ENCODE measurements around the gene HOXA7. TPM values are rescaled to one million over a fixed set of nuclear protein-coding genes. Genes with fewer than 3 reads are reported as not detected.

The HOXA7 gene
- total and polyA plus RNA-seq, 2 donors (not counting 3 experiments of a cell fraction or from before 2014, with no cell fraction given) = 18.1 to 18.5 TPM

DNA sequence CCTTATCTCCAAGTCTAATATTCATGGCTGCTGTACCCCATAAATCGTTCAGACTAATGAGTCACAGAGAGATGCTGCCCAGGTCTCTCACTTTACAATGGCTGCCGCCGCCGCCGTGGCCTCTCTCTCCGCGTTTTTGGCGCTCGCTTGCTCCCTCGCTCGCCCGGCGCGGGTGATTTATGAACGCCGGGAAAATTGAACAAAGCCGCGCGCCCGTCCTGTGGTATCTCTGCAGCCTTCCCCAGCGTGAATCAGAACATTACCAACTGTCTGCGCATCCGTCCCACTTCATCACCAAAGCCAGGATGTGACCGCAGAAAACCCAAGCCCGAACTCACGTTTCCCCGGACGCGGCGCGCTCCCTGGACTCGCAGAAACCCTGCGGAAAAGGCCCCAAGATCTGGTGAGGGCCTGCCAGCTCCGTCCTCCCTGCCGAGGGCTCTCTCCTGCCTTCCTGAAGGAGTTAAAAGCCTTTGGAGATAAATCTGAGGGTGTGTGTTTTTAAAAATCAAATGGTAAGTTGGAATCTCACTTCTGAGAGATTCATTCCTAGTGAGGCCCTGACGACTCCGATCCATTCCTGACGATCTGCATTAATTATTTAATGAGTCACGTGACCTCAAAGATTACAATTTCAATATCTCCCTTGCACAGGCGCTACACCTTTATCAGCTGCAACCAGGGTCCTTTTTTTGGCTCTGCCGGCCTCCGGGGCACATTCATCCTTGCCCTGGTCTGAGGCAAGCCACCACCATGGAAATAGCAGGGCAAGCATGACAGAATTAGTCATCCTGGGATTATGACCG, 32.2 kb downstream of the HOXA7 start:
- H3K4me2 ChIP-seq (ENCODE audit: insufficient read depth, low read length) = peak overlapping the region; percentile 92
- dilution Hi-C loops (cut with MboI; ENCODE audit: extremely low pct_ligation_motif_present, low sequenced_read_pairs) = no loop called here
- no TSS peak for BruUV-seq (replicated peaks)
- CTCF ChIA-PET = interaction anchor here (0.9 to 1.4 kb wide), 2 partner anchors 9 to 27 kb away, joined by 3 read pairs; no protein-coding TSS in a partner anchor
- FAIRE-seq = peak; percentile 91
- H3K27me3 ChIP-seq (ENCODE audit: control insufficient read depth in 2 of 2, insufficient read depth in 2 of 2, low read length in 2 of 2) = no peaks in the 10 kb centered on the region
- H3K79me2 ChIP-seq (ENCODE audit: control insufficient read depth, insufficient read depth, low read length) = peaks cover 68% of the 10 kb centered on the region
- DNase-seq (ENCODE audit: low read depth, low spot score) = peak; percentile 58
- H4K20me1 ChIP-seq (replicated peaks; ENCODE audit: control insufficient read depth, extremely low read depth, insufficient read depth, low read length) = no peaks in the 10 kb centered on the region
- intact Hi-C loops (cut with micrococcal nuclease) = loop anchor here (1.0 kb wide), 1 partner anchor 9 kb away; no protein-coding TSS in a partner anchor
- peaks cover 0 to 11% of the 10 kb centered on the region in 2 experiments for H3K36me3 ChIP-seq (ENCODE audit: control insufficient read depth in 2 of 2, extremely low read depth in 1 of 2, insufficient read depth in 2 of 2, low read length in 2 of 2)
- peak overlapping the region; percentile 81 for H3K9ac ChIP-seq (replicated peaks; ENCODE audit: extremely low read depth, insufficient read depth, low read length)
- H3K27ac ChIP-seq (ENCODE audit: insufficient read depth, low read depth, low read length) = peak overlapping the region; percentile 96
- no peaks in the 10 kb centered on the region for H3K9me3 ChIP-seq (replicated peaks; ENCODE audit: control insufficient read depth, insufficient read depth, low read length)
- peak overlapping the region in 1 of 3 experiments; percentile 36 for H3K4me3 ChIP-seq (replicated peaks in 1 of 3; ENCODE audit: insufficient read depth in 1 of 3, low read depth in 1 of 3, low read length in 3 of 3)
- no peak overlapping the region for H2AFZ ChIP-seq (ENCODE audit: low read depth, low read length)
- TF ChIP-seq FOS (IDR thresholded peaks at IDR 0.05; ENCODE audit: borderline replicate concordance, insufficient read depth, low read length) = peak; percentile 66
- no peak for TF ChIP-seq POLR2A (IDR thresholded peaks at IDR 0.05; ENCODE audit: low read depth, low read length)
- TF ChIP-seq GATA2 (IDR thresholded peaks at IDR 0.05; ENCODE audit: insufficient read depth, insufficient read length, low read depth, low read length) = peak; percentile 71
- peaks cover 75% of the 10 kb centered on the region for H3K4me1 ChIP-seq (ENCODE audit: control insufficient read depth, extremely low read depth, insufficient read depth, low read length)
- no peaks in the 10 kb centered on the region for H3K9me1 ChIP-seq (replicated peaks; ENCODE audit: control insufficient read depth, extremely low read depth, insufficient read depth, low read length)
- POLR2A ChIA-PET = interaction anchor here (0.8 kb wide), 1 partner anchor 55 kb away, joined by 6 read pairs; no protein-coding TSS in a partner anchor

GRCh38 chr7:27123477-27124053, 32.9 kb downstream of the HOXA7 start:
- POLR2A ChIA-PET = no interaction called here
- H3K9me3 ChIP-seq (replicated peaks; ENCODE audit: control insufficient read depth, insufficient read depth, low read length) = no peaks in the 10 kb centered on the region
- peak overlapping the region in 1 of 3 experiments; percentile 68 for H3K4me3 ChIP-seq (replicated peaks in 1 of 3; ENCODE audit: insufficient read depth in 1 of 3, low read depth in 1 of 3, low read length in 3 of 3)
- peak; percentile 50 for TF ChIP-seq POLR2A (IDR thresholded peaks at IDR 0.05; ENCODE audit: low read depth, low read length)
- no peak for TF ChIP-seq MYC (IDR thresholded peaks at IDR 0.05; ENCODE audit: low read depth, low read length)
- peaks cover 0 to 4% of the 10 kb centered on the region in 2 experiments for H3K36me3 ChIP-seq (ENCODE audit: control insufficient read depth in 2 of 2, extremely low read depth in 1 of 2, insufficient read depth in 2 of 2, low read length in 2 of 2)
- H4K20me1 ChIP-seq (replicated peaks; ENCODE audit: control insufficient read depth, extremely low read depth, insufficient read depth, low read length) = no peaks in the 10 kb centered on the region
- no peaks in the 10 kb centered on the region for H3K9me1 ChIP-seq (replicated peaks; ENCODE audit: control insufficient read depth, extremely low read depth, insufficient read depth, low read length)
- H3K27ac ChIP-seq (ENCODE audit: insufficient read depth, low read depth, low read length) = peak overlapping the region; percentile 96
- intact Hi-C loops (cut with micrococcal nuclease) = loop anchor here (1.0 kb wide), 1 partner anchor 8 kb away; no protein-coding TSS in a partner anchor
- peaks cover 68% of the 10 kb centered on the region for H3K79me2 ChIP-seq (ENCODE audit: control insufficient read depth, insufficient read depth, low read length)
- H3K4me1 ChIP-seq (ENCODE audit: control insufficient read depth, extremely low read depth, insufficient read depth, low read length) = peaks cover 80% of the 10 kb centered on the region
- dilution Hi-C loops (cut with MboI; ENCODE audit: extremely low pct_ligation_motif_present, low sequenced_read_pairs) = no loop called here
- peak overlapping the region; percentile 92 for H3K4me2 ChIP-seq (ENCODE audit: insufficient read depth, low read length)
- CTCF ChIA-PET = interaction anchor here (1.2 to 9.1 kb wide), 3 partner anchors 17 to 27 kb away, joined by 3 to 70 read pairs (median 3); no protein-coding TSS in a partner anchor
- DNase-seq (ENCODE audit: low read depth, low spot score) = no peak
- peak overlapping the region; percentile 81 for H3K9ac ChIP-seq (replicated peaks; ENCODE audit: extremely low read depth, insufficient read depth, low read length)
- no peaks in the 10 kb centered on the region for H3K27me3 ChIP-seq (ENCODE audit: control insufficient read depth in 2 of 2, insufficient read depth in 2 of 2, low read length in 2 of 2)
- BruUV-seq (replicated peaks) = no TSS peak
- H2AFZ ChIP-seq (ENCODE audit: low read depth, low read length) = no peak overlapping the region
- FAIRE-seq = peak; percentile 4
